GM21423 (cell line): ENCODE results near the gene NEK6.

Experiments
- ATAC-seq: cut with Tn5 transposase; IDR thresholded peaks from one replicate; pipeline ENCODE4 v1.9.1; 2021; ENCODE audit warnings: mild to moderate bottlenecking, moderate library complexity; ENCODE audit not compliant: unreplicated experiment

NEK6 gene

DNA sequence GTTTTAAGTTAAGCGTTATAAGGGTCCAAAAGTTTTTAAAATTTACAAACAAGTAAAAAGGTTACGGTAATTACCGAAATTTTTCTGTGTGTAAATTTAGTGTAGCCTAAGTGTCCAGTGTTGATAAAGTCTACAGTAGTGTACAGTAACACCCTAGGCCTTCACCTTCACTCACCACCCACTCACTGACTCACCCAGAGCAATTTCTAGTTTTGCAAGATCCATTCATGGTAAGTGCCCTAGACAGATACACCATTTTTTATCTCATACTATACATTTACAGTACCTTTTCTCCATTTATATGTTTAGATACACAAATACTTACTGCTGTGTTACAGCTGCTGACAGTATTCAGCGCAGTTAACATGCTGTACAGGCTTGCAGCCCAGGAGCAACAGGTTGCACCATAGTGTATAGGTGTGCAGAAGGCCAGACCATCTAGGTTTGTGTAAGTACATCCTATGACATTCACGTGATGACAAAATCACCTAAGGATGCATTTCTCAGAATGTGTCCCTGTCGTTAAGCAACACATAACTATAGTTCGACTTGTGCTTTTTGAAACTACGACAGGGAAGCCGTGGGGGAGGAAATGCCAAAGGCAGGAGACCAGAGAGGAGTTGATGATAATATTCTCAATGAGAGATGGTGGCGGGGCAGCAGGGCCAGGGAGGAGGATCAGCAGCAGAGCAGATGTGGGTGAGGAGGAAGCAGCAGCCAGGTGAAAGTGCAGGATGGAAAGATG is 108.9 kb downstream of the NEK6 start:
- no peak for ATAC-seq

DNA sequence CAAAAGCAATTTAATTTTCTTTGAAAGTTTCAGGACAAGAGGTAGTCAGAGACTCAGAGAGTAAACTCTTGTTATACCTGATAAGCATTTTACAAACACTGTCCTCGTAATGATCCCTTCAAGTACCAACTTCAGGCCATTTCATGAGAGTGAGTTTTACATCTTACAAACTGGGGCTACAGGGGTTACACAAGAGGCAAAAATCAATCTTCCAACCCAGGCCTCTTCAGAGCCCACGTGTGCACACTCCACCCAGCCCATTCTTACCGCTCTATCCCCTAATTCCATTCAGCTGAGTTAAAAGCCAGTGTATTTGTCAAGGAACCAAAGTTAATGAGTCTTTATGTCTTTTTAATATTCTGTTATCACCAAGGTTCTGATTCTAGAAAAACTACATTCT is 110.9 kb downstream of the NEK6 start:
- no peak for ATAC-seq

DNA sequence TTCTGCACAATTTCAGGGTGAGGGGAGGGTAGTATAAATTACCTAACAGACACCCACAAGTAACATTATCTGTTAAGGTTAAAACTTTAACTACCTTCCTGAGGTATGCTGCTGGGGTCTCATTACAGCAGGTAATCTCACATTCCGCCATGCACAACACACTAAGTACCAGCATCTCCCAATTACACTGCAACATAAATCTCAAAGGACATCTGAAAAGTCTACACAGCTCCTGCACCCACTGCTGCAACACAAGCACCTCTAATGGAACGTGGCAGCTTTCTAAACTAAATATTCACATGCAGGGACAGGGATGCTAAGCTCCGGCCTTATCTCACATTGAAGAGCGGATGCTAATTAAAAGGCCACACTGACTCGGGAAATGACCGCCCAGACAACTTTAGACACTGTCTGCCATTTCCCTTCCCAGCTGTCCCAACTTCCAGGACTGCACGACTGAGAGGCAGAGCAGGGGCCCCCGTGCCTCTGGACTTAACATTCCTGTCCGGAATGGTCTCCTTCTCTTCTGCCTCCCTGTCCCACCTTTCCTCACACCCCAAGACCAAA is 111.6 kb downstream of the NEK6 start:
- no peak for ATAC-seq

DNA sequence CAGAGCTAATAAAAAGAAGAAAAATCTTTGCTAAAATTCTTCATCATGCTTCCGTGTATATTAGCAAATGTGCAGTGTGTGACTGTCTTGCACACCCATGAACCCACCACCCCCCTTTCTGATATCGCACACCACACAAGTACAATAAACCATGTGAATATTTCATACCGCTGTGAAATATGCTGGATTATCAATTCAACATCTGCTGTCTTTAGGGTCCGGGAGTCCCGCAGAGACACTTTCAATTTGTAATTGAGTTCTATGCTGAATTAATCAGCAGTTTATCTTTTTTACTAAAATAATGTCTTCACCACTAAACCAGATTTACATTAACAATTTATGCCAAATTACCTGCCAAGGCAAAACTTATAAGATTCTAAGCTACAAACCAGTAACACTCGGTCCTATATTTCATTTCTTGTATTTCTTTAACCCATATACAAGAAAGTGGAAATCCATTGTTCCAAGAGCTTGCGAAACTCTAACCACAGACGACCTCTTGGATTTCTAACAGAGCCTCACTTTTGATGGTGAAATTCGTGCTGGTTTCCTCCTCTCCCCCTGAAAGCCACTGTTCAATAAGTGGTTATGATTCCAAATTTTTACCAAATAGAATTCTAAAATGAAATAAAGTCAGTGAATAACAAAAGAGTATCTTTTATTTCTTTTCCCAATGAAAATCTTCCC is 113.3 kb downstream of the NEK6 start:
- ATAC-seq, result no peak

DNA sequence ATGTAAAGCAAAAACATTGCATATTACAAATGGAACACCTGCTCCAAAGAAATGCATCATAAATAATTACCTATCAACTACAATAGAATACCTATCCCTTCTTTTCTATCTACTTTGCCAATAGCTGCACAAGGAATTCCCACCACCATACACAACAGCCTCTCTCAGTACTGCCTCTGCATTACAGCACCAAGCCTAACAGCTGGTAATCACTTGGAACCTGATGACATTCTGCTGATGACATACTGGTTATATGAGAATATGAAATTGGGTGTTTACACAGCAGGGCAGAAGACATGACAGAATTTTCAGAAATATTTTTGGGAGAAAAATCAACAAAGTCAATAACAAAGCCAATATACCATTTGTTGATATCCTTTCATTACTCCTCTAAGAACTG is 114.3 kb downstream of the NEK6 start:
- no peak for ATAC-seq

DNA sequence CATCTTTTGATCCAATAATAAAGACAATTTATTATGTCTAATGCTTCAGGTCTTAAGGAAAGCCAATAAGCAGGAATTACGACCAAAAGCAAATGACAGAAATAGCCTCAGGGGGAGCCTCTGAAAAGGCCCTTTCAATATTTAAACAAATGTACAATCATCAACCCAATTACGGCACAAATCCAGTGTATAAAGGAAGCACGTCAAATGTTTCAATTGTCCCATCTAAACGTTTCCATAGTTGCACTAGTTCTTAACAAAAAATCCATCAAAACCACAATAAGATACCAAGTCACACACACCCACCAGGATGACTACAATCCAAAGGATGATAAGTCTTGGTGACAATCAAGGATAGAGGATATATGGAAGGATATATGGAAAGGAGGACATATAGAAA is 115.6 kb downstream of the NEK6 start:
- no peak for ATAC-seq

DNA sequence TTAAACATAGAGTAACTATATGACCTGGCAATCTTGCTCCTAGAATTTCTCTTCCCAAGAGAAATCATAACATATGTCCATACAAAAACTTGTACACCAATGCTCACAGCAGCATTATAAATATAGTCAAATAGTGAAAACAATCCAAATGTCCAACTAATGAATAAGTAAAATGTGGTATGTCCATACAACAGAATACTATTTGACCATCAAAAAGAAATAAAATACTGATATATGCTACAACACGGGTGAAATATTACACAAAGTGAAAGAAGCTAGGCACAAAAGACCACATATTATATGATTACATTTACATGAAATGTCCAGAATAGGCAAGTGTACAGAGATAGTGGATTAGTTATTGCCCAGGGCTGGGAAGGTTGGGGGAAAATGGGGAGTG is 116.1 kb downstream of the NEK6 start:
- no peak for ATAC-seq

DNA sequence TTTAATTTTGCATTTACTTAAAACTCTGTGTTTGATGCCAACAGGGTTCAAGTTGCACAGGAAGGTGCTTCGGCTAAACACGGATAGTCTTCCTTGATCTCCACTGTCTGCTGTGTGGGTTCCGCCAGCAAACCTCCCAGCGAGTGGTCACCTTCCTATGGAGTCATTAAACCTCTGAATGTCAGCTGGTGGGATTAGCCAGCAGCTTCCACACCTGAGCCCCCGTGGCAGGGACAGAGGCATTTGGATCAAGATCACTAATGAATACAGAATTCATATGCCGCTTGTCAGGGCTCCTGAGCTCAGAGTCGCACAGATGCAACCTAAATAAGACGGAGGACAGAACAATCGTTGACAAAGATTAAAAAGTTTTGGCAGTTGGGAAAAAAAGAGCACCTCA is 118.0 kb downstream of the NEK6 start:
- ATAC-seq, result no peak

DNA sequence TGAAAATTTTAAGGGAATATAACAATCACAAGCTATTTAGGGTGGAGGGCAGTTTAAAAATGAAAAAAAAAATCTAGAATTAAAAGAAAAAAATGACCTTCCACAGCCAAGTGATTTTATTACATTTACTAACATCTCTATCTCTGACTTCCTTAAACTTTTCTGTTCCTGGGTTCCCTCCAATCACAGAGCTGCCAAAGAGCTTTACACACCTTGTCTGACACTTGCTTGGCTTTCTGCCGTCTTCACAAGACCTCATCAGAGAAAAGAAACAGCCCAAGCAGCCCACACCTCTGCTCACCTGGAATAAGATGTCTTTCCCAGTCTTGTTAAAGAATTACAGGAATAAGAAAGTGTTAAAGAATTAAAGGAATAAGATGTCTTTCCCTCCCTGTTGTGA is 118.6 kb downstream of the NEK6 start:
- ATAC-seq, result no peak

DNA sequence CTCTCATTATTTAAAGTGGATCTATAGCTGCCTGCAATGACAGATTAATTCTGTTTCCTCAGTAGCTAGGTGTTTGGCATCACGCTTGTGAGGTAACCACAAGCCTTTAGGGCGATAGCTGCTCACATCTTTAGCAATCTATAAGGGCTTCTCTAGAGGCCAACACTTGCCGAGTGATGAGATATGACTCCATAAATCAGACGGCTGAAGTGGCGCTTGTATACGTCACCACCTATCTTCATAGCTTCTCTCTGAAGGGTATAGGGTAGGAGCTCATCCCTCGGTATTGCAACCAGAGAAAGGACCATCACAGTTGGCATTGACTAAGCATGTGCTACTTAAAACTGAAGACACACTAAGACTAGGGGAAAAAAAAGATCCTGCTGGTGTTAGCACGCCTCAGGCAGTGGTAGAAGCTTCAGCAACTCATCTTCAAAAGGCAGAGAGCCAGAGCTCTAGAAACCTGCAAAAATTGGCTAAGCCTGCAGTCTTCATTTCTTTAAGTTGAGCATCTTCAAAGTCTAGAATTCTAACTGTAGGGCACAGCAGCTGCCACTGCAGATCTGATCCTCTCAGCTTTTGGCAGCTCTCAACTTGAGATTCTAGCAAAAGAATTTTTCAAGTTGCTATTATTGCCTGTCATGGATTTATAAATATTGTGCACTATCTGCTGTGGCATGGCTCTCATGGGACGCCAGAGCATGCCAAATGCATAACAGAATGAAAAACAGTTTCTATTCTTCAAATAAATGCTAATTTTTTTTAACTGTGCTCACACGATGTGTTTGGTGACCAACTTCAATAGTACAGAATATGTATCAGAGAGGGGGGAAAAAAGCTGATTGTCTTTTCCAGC is 120.0 kb downstream of the NEK6 start:
- no peak for ATAC-seq

DNA sequence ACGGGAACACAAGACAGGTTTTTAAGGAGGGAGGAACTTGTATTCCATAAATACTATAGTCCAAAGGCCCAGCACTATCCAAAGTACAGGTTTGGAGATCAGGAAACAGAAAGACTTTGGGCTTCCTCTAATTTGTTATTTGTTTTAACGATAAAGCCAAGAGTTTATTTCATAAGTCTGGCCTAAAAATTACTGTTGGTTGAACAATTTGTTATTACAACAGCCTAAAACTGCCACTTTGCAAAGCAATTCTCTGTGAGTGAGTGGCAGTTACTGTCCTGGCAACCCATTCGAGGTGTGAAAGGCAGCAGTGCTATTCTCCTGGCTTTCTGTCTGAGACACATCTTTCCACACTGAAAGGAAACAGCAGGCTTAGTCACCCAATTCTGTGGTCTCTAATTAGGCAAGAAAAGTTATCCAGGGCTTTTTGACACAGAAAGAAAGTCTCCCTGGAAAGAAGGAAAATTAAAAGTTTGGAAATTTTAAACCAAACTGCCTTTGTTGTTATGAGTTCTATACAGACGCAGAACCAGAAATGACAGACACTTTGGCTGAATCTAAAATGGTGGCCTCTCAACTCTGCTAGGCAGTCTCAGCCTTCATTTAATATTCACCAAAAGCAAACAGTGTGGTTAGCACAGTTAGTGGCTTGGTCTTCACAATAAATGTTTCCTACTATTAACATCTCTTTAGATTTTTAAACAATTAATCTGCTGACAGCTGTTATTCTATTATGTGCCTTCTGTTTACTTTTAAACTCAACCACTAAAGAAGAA is 123.6 kb downstream of the NEK6 start:
- ATAC-seq, result no peak

DNA sequence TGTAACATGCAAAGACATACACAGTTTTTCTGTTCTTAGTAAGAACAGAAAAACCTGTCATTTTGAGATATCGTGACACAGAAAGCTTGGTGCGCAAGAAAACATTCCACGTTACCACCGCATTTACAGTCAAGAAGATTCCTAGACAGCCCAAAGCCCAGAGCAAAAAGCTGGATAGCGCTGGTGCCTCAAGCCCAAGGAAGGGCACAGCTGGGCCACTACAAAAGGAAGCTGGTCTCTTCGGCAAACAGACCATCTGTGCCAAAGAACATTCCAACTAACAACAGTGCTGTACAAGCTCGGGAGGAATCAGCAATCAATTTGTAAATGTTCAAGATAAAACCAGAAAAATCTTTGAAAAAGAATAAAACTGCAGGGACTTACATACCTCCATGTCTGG is 126.5 kb downstream of the NEK6 start:
- no peak for ATAC-seq

DNA sequence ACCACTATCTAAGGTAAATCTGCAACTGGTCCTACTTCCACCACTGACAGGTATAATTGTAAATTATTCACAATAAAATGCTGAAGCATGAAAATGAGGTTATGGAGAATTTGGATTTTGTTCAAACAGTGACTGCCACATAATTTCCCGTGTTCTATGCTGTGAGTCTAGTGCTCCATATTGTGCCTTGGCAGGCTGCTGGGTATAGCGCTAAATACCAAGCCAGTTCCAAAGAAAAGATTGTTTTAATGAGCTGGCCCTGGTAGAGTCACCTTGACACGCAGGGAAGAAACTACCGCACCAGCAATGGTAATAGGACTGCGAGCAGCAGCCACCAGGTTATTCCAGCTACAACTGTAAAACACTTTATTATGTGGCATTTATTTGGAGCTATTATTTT is 127.1 kb downstream of the NEK6 start:
- no peak for ATAC-seq

DNA sequence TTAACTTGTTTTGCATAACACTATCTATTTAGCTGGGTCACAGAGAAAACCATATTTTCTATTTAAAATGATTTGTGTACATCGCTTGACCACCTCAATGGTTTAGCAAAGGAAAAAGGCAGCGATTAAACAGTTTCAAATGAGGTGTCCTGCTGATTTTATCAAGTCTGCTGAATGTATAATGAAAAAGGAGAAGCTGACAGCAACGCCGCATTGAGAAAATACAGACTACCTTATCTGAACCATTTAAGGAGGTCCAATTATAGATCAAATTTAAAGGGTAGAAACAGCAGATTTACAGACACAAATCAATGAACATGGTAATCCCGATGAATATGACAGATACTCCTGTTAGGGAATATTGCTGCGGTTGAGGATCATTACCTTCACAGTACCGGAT is 127.9 kb downstream of the NEK6 start:
- no peak for ATAC-seq

DNA sequence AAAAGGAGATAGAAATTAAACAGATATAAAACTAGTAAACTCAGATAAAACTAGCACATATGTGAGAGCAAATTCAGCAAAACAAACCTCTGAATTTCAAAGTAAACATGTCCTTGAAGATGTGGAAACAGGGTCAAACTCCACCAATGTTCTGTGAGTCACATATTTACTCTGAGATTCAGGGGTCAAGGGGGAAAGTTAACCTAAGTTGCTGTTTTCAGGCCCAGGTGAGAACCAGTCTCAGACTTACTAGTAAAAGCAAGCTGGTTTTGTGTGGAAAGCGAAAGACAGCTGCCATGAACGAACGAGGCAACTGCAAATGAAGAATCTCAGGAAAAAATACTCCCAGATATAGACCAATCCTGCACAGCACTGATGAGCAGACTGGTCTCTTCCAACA is 128.5 kb downstream of the NEK6 start:
- ATAC-seq, result no peak

DNA sequence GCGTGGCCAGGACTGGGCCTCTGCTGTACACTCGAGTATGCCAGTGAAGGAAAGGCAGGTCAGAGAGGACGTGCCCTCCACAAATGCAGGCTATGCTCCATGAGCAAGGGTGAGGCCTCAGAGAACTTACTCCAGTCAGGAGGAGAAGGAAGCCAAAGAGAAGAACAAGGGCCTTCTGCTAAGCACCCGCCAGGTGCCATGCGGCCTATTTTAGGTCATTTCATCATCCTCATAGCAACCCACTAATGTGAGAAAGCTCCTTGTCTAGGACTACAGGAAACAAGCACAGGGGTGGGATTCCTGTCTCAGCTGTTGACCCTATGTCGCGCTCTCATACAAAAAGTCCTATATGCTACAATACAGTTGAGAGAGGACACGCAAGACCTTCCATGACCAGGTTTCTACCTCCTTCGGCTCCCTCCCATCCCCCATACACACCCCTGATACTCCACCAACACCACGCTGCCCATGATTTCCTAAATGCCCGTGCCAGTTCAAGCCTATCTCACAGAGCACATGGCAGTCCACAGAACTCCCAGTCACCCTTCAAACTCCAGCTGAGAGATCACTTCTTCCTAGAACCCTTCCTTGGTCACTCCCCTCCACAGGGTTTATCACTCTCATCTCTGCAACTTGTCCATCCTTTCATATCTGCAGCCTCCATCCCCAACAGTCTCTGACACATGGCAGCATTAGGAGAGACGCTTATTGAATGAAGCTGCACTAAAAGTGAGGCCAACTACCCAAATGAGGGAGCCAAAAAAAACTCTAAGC is 130.7 kb downstream of the NEK6 start:
- ATAC-seq, result no peak

DNA sequence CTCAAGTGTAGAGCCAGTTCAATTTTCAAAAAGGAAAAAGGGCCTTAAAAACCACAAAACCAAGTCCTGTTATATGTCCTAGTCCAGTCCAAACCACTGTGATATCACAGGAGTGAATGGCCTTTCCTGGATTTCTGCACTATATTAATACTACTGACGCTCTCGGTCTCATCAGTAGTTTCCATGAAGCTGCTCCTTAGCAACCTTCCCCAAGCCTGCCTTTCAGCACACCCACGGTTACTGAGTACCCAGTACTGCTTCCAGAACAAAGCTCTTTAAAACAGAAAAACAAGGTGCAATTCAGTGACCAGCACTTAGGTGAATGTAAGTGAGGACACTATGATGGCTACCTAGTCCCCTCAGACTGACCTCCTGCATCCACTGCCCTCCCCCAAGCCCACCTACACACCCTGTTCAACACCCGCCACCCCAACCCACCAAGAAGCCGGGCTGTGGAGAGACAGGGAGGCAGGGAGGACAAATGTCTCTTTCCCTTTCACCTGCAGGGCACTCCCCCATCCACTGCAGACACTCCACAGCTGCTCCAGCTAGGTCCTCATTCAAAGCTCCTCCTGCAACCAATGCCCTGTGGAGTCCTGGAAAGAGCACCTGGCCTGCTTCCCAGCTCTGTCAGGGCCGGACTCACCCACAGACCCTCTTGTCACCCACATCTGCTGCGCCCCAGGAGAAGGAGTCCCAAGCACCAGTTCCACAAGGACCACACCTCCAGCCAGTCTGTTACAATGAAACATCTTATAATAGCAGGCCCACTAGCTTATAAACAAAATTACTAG is 131.6 kb downstream of the NEK6 start:
- ATAC-seq, result no peak

DNA sequence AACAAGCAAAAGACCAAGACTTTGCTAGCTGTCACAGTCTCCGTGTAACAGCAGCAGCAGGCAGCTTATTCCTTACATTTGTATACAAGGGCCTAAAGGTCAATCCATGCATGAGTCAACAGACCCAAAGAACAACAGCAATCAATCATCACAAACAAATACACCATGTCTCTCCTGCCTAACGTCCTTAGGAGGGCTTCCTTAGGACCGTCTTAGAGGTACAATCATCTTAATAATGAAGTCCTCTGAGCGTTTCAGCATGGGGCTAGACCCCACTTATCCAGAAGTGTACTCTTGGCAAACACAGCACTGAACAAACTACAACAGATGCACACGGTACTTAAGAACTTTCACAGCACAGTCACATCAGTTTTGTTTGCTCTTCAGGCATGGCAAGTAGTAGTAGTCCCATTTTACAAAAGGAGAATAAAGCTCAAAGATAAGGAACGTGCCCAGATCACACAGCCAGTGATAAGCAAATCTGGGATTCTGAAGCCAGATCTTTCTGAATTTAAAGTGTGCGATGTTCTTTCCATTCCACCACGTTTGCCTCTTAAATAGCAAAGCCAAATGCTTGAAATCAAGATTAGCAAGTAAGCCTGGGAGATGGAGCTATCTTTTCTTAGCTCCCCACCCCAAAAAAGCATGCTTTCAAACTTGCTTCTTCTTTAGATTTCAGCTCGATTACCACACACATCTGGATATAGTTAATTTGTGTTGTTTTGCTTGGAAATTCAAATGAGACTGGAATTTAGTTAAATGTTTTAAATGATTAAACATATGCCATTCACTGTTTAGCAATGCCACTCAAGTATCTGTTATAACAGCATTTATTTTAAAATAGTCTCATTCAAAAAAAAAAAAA is 133.3 kb downstream of the NEK6 start:
- no peak for ATAC-seq
